ENCODE data around the gene SDK1. TPM values are rescaled to one million over a fixed set of nuclear protein-coding genes. Genes with fewer than 3 reads are reported as not detected.

Gene SDK1
- total RNA-seq, 2 experiments from 2014 or later, result 0.19 to 0.36 TPM

- no peak overlapping the region for H2AFZ ChIP-seq (ENCODE audit: low read length)
- no peak overlapping the region for H3K4me3 ChIP-seq (ENCODE audit: low read depth, low read length, poor library complexity, severe bottlenecking)
- BruUV-seq (replicated peaks), result no TSS peak
- no peaks in the 10 kb centered on the region for H4K20me1 ChIP-seq (ENCODE audit: insufficient read depth, low read length)
- CTCF ChIA-PET (ENCODE audit: unreplicated experiment), result no interaction called here
- TF ChIP-seq, protein P1, sequence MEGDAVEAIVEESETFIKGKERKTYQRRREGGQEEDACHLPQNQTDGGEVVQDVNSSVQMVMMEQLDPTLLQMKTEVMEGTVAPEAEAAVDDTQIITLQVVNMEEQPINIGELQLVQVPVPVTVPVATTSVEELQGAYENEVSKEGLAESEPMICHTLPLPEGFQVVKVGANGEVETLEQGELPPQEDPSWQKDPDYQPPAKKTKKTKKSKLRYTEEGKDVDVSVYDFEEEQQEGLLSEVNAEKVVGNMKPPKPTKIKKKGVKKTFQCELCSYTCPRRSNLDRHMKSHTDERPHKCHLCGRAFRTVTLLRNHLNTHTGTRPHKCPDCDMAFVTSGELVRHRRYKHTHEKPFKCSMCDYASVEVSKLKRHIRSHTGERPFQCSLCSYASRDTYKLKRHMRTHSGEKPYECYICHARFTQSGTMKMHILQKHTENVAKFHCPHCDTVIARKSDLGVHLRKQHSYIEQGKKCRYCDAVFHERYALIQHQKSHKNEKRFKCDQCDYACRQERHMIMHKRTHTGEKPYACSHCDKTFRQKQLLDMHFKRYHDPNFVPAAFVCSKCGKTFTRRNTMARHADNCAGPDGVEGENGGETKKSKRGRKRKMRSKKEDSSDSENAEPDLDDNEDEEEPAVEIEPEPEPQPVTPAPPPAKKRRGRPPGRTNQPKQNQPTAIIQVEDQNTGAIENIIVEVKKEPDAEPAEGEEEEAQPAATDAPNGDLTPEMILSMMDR (conservative IDR thresholded peaks at IDR 0.05; ENCODE audit: low read length), result no peak
- TF ChIP-seq EZH2phosphoT487 (IDR thresholded peaks at IDR 0.05; ENCODE audit: borderline replicate concordance, low read depth, low read length), result no peak
- intact Hi-C loops (cut with micrococcal nuclease; ENCODE audit: unreplicated experiment), result no loop called here
- H3K27ac ChIP-seq (ENCODE audit: low read depth, low read length, poor library complexity, severe bottlenecking), result no peak overlapping the region
- no peaks in the 10 kb centered on the region for H3K36me3 ChIP-seq (ENCODE audit: insufficient read depth, low read length)
- H3K9me2 ChIP-seq (ENCODE audit: insufficient read depth, low read length), result no peaks in the 10 kb centered on the region
- H3K4me1 ChIP-seq (ENCODE audit: insufficient read depth, low read length, poor library complexity, severe bottlenecking), result no peaks in the 10 kb centered on the region
- 0 out of 2 replicates have a peak, but pooled peaks cover 4% of the 10 kb centered on the region for H3K9me3 ChIP-seq (ENCODE audit: low read length)
- H3K4me2 ChIP-seq (ENCODE audit: low read length), result no peak overlapping the region
- no peak for DNase-seq (ENCODE audit: low spot score)
- H3K79me2 ChIP-seq (ENCODE audit: insufficient read depth, low read depth, low read length), result no peaks in the 10 kb centered on the region
- POLR2A ChIA-PET, result interaction anchor here (1.2 kb wide), 1 partner anchor 12 kb away, joined by 3 read pairs; no protein-coding TSS in a partner anchor
These were observed 996.8 kb downstream of the SDK1 start for GRCh38 chr7:4297918-4298219.

- ChIA-PET POLR2A (no interaction called here), CTCF (ENCODE audit: unreplicated experiment) (interaction anchor here (0.6 kb wide), 1 partner anchor 21 kb away, joined by 3 read pairs; no protein-coding TSS in a partner anchor)
- Histone ChIP-seq H3K36me3 (ENCODE audit: insufficient read depth, low read length) (no peaks in the 10 kb centered on the region), H3K9me2 (ENCODE audit: insufficient read depth, low read length) (no peaks in the 10 kb centered on the region), H3K4me3 (ENCODE audit: low read depth, low read length, poor library complexity, severe bottlenecking) (no peak overlapping the region), H3K9me3 (ENCODE audit: low read length) (no peaks in the 10 kb centered on the region), H3K4me2 (ENCODE audit: low read length) (no peak overlapping the region), H2AFZ (ENCODE audit: low read length) (no peak overlapping the region), H4K20me1 (ENCODE audit: insufficient read depth, low read length) (no peaks in the 10 kb centered on the region), H3K79me2 (ENCODE audit: insufficient read depth, low read depth, low read length) (no peaks in the 10 kb centered on the region), H3K27ac (ENCODE audit: low read depth, low read length, poor library complexity, severe bottlenecking) (no peak overlapping the region), H3K4me1 (ENCODE audit: insufficient read depth, low read length, poor library complexity, severe bottlenecking) (no peaks in the 10 kb centered on the region)
- BruUV-seq (replicated peaks), result no TSS peak
- no peak for DNase-seq (ENCODE audit: low spot score)
- intact Hi-C loops (cut with micrococcal nuclease; ENCODE audit: unreplicated experiment), result no loop called here
- TF ChIP-seq, protein P1 (conservative IDR thresholded peaks at IDR 0.05; ENCODE audit: low read length), result no peak
- TF ChIP-seq EZH2phosphoT487 (IDR thresholded peaks at IDR 0.05; ENCODE audit: borderline replicate concordance, low read depth, low read length), result no peak
These were observed 998.4 kb downstream of the SDK1 start for GRCh38 chr7:4299431-4299830.

DNA sequence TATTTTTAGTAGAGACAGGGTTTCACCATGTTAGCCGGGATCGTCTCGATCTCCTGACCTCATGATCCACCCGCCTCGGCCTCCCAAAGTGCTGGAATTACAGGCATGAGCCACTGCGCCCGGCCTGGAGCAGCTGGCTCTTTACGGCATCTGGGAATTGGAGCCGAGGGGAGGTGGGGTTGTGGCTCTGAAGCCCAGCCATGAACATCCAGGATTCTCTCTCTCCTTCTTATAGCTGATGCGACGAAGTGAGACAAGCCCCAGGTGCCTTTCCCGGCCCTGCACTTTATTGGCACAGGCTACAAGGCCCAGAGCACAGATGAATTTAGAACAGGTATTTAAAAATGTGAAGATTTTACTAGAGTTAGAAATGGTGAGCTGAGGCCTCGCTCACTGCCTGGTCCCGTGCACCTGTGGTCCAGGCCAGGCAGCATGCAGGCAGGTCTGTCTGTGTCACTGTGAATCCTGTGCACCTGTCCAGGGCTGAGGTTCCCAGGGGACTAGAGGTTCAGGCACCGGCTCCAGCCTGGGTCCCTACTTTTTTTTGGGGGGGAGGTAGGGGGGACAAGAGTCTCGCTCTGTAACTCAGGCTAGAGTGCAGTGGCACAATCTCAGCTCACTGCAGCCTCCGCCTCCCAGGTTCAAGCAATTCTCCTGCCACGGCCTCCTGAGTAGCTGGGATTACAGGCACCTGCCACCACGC, 1001.3 kb downstream of the SDK1 start:
- POLR2A ChIA-PET, result no interaction called here
- Histone ChIP-seq H3K4me3 (ENCODE audit: low read depth, low read length, poor library complexity, severe bottlenecking) (no peak overlapping the region), H3K9me2 (ENCODE audit: insufficient read depth, low read length) (no peaks in the 10 kb centered on the region), H3K36me3 (ENCODE audit: insufficient read depth, low read length) (no peaks in the 10 kb centered on the region), H4K20me1 (ENCODE audit: insufficient read depth, low read length) (no peaks in the 10 kb centered on the region), H2AFZ (ENCODE audit: low read length) (no peak overlapping the region), H3K27ac (ENCODE audit: low read depth, low read length, poor library complexity, severe bottlenecking) (no peak overlapping the region), H3K4me2 (ENCODE audit: low read length) (no peak overlapping the region), H3K9me3 (ENCODE audit: low read length) (no peaks in the 10 kb centered on the region), H3K79me2 (ENCODE audit: insufficient read depth, low read depth, low read length) (no peaks in the 10 kb centered on the region), H3K4me1 (ENCODE audit: insufficient read depth, low read length, poor library complexity, severe bottlenecking) (no peaks in the 10 kb centered on the region)
- no TSS peak for BruUV-seq (replicated peaks)
- CTCF ChIA-PET (ENCODE audit: unreplicated experiment), result no interaction called here
- no peak for TF ChIP-seq EZH2phosphoT487 (IDR thresholded peaks at IDR 0.05; ENCODE audit: borderline replicate concordance, low read depth, low read length)
- TF ChIP-seq, protein P1 (conservative IDR thresholded peaks at IDR 0.05; ENCODE audit: low read length), result no peak
- intact Hi-C loops (cut with micrococcal nuclease; ENCODE audit: unreplicated experiment), result no loop called here
- DNase-seq (ENCODE audit: low spot score), result no peak

All from OCI-LY7 (cell line).